HepG2 (cell line): Measurements from ENCODE around the gene FAM43A. TPM values are rescaled to one million over a fixed set of nuclear protein-coding genes. Genes with fewer than 3 reads are reported as not detected.

ENCODE experiments used
- ATAC-seq: fragments of 200-7000 bp; cut with Tn5 transposase; 3 replicates; pipeline ENCODE4 v1.9.1; 2020; ENCODE audit warnings: mild to moderate bottlenecking, moderate library complexity
- BruUV-seq: library from RNA; stranded (reverse); fragments of 400-500 nt; replicated peaks from 2 replicates; lab custom pipeline; 2021; lab: Mats Ljungman, UMichigan
- CTCF ChIA-PET: fragments of 300-600 bp; formaldehyde crosslinking; extraction: SDS; loops from one replicate; lab custom pipeline; 2021; ENCODE audit warnings: low total read pairs, inconsistent platforms, low intra/inter-chr PET ratio; lab: Yijun Ruan, JAX
- POLR2A ChIA-PET: fragments of 350-600 bp; sonication (Branson Sonifier 250); formaldehyde crosslinking; loops from one replicate; lab custom pipeline; 2020; ENCODE audit warnings: antibody characterized with exemption, inconsistent platforms; lab: Yijun Ruan, JAX
- DNase-seq: peaks from one replicate; pipeline ENCODE4 v3.0.0-alpha.2; 2015; ENCODE audit warnings: low spot score
- FAIRE-seq: peaks from 3 replicates; lab custom pipeline; 2011; peaks lifted over from hg19 to GRCh38; lab: Jason Lieb, UNC
- H2AFZ ChIP-seq: one replicate; pipeline ENCODE4 v1.6.1; 2011; ENCODE audit warnings: low read length, inconsistent platforms
- H3K27ac ChIP-seq: fragments of 300-600 bp; 3 replicates; pipeline ENCODE4 v1.8.0; 2011; ENCODE audit warnings: mixed run types, mild to moderate bottlenecking, mixed read lengths, low read length, inconsistent platforms; ENCODE audit not compliant: insufficient read depth; ENCODE audit errors: extremely low read length
- H3K27me3 ChIP-seq, 2 experiments: fragments of 200-600 bp in 1 of 2; 2 replicates in 1 of 2; 3 replicates in 1 of 2; pipeline versions ENCODE4 v1.6.0 to v1.8.0; 2011; ENCODE audit warnings: low read length in 2 of 2, mild to moderate bottlenecking in 2 of 2, moderate library complexity in 2 of 2, inconsistent platforms in 1 of 2; ENCODE audit not compliant: insufficient read depth in 2 of 2, control insufficient read depth in 1 of 2
- H3K36me3 ChIP-seq, 2 experiments: fragments of 200-600 bp in 1 of 2; replicated peaks in 1 of 2; 2 replicates in 1 of 2; 3 replicates in 1 of 2; pipeline versions ENCODE4 v1.5.1 to v1.8.0; 2011; ENCODE audit warnings: low read length in 2 of 2, inconsistent platforms in 1 of 2; ENCODE audit not compliant: insufficient read depth in 2 of 2, control insufficient read depth in 1 of 2
- H3K4me1 ChIP-seq: 2 replicates; pipeline ENCODE4 v1.5.1; 2012; ENCODE audit warnings: low read length, inconsistent platforms; ENCODE audit not compliant: insufficient read depth
- H3K4me2 ChIP-seq: 2 replicates; pipeline ENCODE4 v1.6.0; 2011; ENCODE audit warnings: low read depth, low read length, inconsistent platforms
- H3K4me3 ChIP-seq, 3 experiments: fragments of 200-600 bp in 1 of 3; sonication (generic), shearing (Covaris generic) in 1 of 3; replicated peaks in 1 of 3; 2 replicates each; pipeline ENCODE4 v1.5.1; 2011 to 2016; ENCODE audit warnings: low read length in 3 of 3, inconsistent platforms in 2 of 3, low read depth in 2 of 3, mild to moderate bottlenecking in 2 of 3, control low read depth in 1 of 3, mixed read lengths in 1 of 3; ENCODE audit not compliant: insufficient read depth in 1 of 3
- H3K79me2 ChIP-seq: one replicate; pipeline ENCODE4 v1.6.1; 2011; ENCODE audit warnings: low read length, inconsistent platforms; ENCODE audit not compliant: insufficient read depth
- H3K9ac ChIP-seq: 2 replicates; pipeline ENCODE4 v1.6.0; 2011; ENCODE audit warnings: mild to moderate bottlenecking, low read depth, low read length, inconsistent platforms; ENCODE audit not compliant: insufficient read depth
- H3K9me3 ChIP-seq: 2 replicates; pipeline ENCODE4 v1.5.1; 2012; ENCODE audit warnings: mild to moderate bottlenecking, low read length
- H4K20me1 ChIP-seq: 2 replicates; pipeline ENCODE4 v1.6.0; 2011; ENCODE audit warnings: inconsistent platforms, mild to moderate bottlenecking, low read length, moderate library complexity; ENCODE audit not compliant: insufficient read depth
- AHR ChIP-seq: IDR thresholded peaks from 2 replicates; pipeline ENCODE4 v1.6.1; 2018; ENCODE audit warnings: missing genetic modification reagents, missing compliant biosample characterization
- ETS1 ChIP-seq: sonication (generic); formaldehyde crosslinking; IDR thresholded peaks from 2 replicates; pipeline ENCODE4 v1.4.0; 2020; ENCODE audit warnings: missing genetic modification reagents
- GTF3A ChIP-seq: sonication (generic); formaldehyde crosslinking; conservative IDR thresholded peaks from 2 replicates; pipeline ENCODE4 v1.4.0; 2020; ENCODE audit warnings: mild to moderate bottlenecking, missing genetic modification reagents
- HIVEP1 ChIP-seq: sonication (generic); formaldehyde crosslinking; IDR thresholded peaks from 2 replicates; pipeline ENCODE4 v1.4.0; 2020; ENCODE audit warnings: mild to moderate bottlenecking, missing genetic modification reagents
- IRF1 ChIP-seq: sonication (generic); formaldehyde crosslinking; IDR thresholded peaks from 2 replicates; pipeline ENCODE4 v1.4.0; 2020; ENCODE audit warnings: low read depth, mild to moderate bottlenecking, missing genetic modification reagents
- PRDM10 ChIP-seq: sonication (generic); formaldehyde crosslinking; IDR thresholded peaks from 2 replicates; pipeline ENCODE4 v1.4.0; 2020; ENCODE audit warnings: low read depth, missing genetic modification reagents
- PRPF4 ChIP-seq: fragments of 200-400 bp; formaldehyde crosslinking; IDR thresholded peaks from 2 replicates; pipeline ENCODE4 v1.6.1; 2016; ENCODE audit warnings: low read length, low read depth; ENCODE audit not compliant: poor library complexity, severe bottlenecking
- SRSF9 ChIP-seq: fragments of 200-400 bp; formaldehyde crosslinking; IDR thresholded peaks from 2 replicates; pipeline ENCODE4 v1.6.1; 2018; ENCODE audit warnings: borderline replicate concordance, mild to moderate bottlenecking, low read depth, low read length; ENCODE audit not compliant: insufficient read depth, poor library complexity, severe bottlenecking
- ZNF276 ChIP-seq: sonication (generic); formaldehyde crosslinking; IDR thresholded peaks from 2 replicates; pipeline ENCODE4 v1.4.0; 2020; ENCODE audit warnings: mild to moderate bottlenecking, low read depth, missing genetic modification reagents
- ZNF281 ChIP-seq: sonication (generic); formaldehyde crosslinking; IDR thresholded peaks from 2 replicates; pipeline ENCODE4 v1.4.0; 2020; ENCODE audit warnings: missing genetic modification reagents, borderline replicate concordance
- ZNF512 ChIP-seq: sonication (generic); formaldehyde crosslinking; IDR thresholded peaks from 2 replicates; pipeline ENCODE4 v1.4.0; 2020; ENCODE audit warnings: mild to moderate bottlenecking, missing genetic modification reagents
- WGBS: methylation state at CpG from one replicate; pipeline ENCODE4 v1.1.6; 2017; ENCODE audit warnings: low lambda C conversion rate; 5-methylcytosine and 5-hydroxymethylcytosine counted together
- in situ Hi-C: cut with HindIII; loops from 2 replicates; pipeline ENCODE4 v1.10.0; 2017; ENCODE audit warnings: low pct_unique_long_range_greater_than_20kb; ENCODE audit not compliant: extremely low pct_ligation_motif_present
- intact Hi-C: fragments of 100-400 bp; cut with micrococcal nuclease; formaldehyde crosslinking; loops from one replicate; pipeline ENCODE4 v1.10.0; 2022; ENCODE audit not compliant: unreplicated experiment
- polyA plus RNA-seq, 8 experiments: library from polyadenylated mRNA; depleted of rRNA in 3 of 8; stranded (reverse) in 7 of 8; unstranded in 1 of 8; fragments of >200 nt; fragmentation: Illumina TruSeq in 4 of 8; extraction: Trizol in 4 of 8; gene quantifications; 2 replicates each; pipeline versions ENCODE4 v1.2.1 to v1.2.3, GENCODE V29; 2011 to 2016; ENCODE audit warnings: low read depth in 4 of 8, missing spikeins in 1 of 8, mixed read lengths in 1 of 8; ENCODE audit not compliant: insufficient read depth in 1 of 8
- total RNA-seq, 5 experiments: library from RNA; depleted of rRNA; stranded (reverse); fragments of >200 nt; fragmentation: Illumina TruSeq; extraction: Trizol; gene quantifications; 2 replicates each; pipeline ENCODE4 v1.2.3, GENCODE V29; 2016; ENCODE audit warnings: low read depth in 1 of 5

FAM43A gene
- total and polyA plus RNA-seq, 2 of the 13 experiments (the other 11 are each of a cell fraction or from before 2014, with no cell fraction given), result 0.91 to 1.8 TPM

GRCh38 chr3:194714564-194714963 is 28.9 kb downstream of the FAM43A start:
- H2AFZ ChIP-seq, result no peak overlapping the region
- H4K20me1 ChIP-seq, result no peaks in the 10 kb centered on the region
- no peak overlapping the region for H3K4me3 ChIP-seq
- 48% methylated on average over 6 of the region's 6 CpGs for WGBS
- no peaks in the 10 kb centered on the region for H3K9me3 ChIP-seq
- no peak for TF ChIP-seq HIVEP1 (CRISPR knock-in tag)
- no peak for TF ChIP-seq ZNF512 (CRISPR knock-in tag)
- no peak for TF ChIP-seq IRF1 (CRISPR knock-in tag)
- TF ChIP-seq PRPF4, result no peak
- TF ChIP-seq SRSF9, result no peak
- no peak for TF ChIP-seq ZNF281
- no peak for TF ChIP-seq PRDM10 (CRISPR knock-in tag)
- TF ChIP-seq GTF3A (CRISPR knock-in tag), result no peak
- no peak for TF ChIP-seq AHR (CRISPR knock-in tag)
- TF ChIP-seq ZNF276 (CRISPR knock-in tag), result no peak
- no peak for TF ChIP-seq ETS1
- H3K4me1 ChIP-seq, result peaks cover 1% of the 10 kb centered on the region
- H3K9ac ChIP-seq, result no peak overlapping the region
- no peaks in the 10 kb centered on the region for H3K79me2 ChIP-seq
- ChIA-PET POLR2A (no interaction called here), CTCF (no interaction called here)
- ATAC-seq (no peak), FAIRE-seq (no peak), DNase-seq (no peak)
- intact Hi-C loops (no loop called here), in situ Hi-C loops (no loop called here)
- no peaks in the 10 kb centered on the region for H3K36me3 ChIP-seq
- no peak overlapping the region for H3K27ac ChIP-seq
- no TSS peak for BruUV-seq
- H3K27me3 ChIP-seq, result peaks cover 0 to 6% of the 10 kb centered on the region in 2 experiments; a peak in 2 of 5 replicates
- no peak overlapping the region for H3K4me2 ChIP-seq
